LHCN-M2 (cell line): Measurements from ENCODE around the gene CNNM3. TPM values are rescaled to one million over a fixed set of nuclear protein-coding genes. Genes with fewer than 3 reads are reported as not detected.
"Not testable (repeated sequence)": the region's sequence is repeated elsewhere in the genome, so short reads cannot be mapped to it uniquely, and the experiment has no call there.

Source experiments
- DNase-seq: peaks from one replicate; pipeline ENCODE4 v3.0.0-alpha.2; 2012; ENCODE audit warnings: low read depth
- polyA plus RNA-seq: library from polyadenylated mRNA; unstranded; fragments of >200 nt; gene quantifications from one replicate; pipeline ENCODE4 v1.2.1, GENCODE V29; 2012; ENCODE audit warnings: missing spikeins
- total RNA-seq: library from RNA; depleted of rRNA; stranded (reverse); fragments of >200 nt; gene quantifications from 2 replicates; pipeline ENCODE4 v1.2.3, GENCODE V29; 2014; rRNA removed

CNNM3 gene
- total RNA-seq: 3.2 and 3.4 TPM in 2 replicates
- 3.7 TPM for polyA plus RNA-seq

DNA sequence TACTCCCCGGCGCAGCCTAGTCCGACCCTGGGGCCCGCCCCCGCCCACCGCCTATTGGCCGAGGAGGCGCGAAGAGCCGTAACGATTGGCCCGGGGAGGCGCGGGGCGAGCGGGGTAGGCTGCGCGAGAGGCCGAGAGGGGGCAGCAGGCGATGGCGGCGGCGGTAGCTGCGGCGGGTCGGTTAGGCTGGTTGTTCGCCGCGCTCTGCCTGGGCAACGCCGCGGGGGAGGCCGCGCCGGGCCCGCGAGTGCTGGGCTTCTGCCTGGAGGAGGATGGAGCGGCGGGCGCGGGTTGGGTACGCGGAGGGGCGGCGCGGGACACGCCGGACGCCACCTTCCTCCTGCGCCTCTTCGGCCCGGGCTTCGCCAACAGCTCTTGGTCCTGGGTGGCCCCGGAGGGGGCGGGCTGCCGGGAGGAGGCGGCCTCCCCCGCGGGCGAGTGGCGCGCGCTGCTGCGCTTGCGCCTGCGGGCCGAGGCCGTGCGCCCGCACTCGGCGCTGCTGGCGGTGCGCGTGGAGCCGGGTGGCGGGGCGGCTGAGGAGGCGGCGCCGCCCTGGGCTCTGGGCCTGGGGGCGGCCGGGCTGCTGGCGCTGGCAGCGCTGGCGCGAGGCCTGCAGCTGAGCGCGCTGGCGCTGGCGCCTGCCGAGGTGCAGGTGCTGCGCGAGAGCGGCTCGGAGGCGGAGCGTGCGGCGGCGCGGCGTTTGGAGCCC lies at the start of gene CNNM3:
Gene CNNM3 (plus strand): TSS at position 142 of the 709 bp plus-strand sequence. CDS start 10 bp downstream, at position 152.
- DNase-seq: peak; percentile 87

DNA sequence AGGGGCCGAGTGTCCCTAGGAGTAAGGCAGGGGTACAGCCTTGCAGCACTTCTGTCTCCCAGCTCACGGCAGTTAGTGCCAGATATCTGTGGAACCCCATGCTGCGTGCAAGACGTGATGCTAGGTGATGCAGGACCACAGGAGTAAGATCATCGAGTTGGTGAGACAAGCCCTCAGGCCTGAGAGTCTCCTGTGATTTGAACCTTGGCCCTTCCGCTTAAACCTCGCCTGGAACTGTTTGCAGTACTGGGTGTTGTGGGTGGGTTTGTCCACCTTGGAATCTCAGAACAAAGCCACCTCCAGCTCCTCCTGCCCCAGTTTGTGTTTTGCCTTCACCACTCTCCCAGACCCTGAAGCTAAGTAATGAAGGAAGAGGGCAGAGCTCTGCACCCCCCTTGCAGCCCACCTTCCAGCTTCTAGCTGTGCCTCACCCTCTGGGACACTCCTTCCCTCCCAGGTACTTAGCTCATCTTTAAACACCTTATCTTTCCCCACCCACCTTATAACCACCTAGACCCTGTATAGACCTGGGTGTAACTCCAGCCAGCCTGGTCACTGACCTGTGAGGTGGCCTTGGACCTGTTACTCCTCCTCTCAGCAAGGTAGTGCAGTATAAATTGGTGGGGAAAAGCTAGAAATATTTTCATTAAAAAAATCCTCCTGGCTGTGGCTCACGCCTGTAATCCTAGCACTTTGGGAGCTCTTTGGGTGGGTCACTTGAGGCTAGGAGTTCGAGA lies 48.8 kb upstream of the CNNM3 start:
- no peak for DNase-seq

DNA sequence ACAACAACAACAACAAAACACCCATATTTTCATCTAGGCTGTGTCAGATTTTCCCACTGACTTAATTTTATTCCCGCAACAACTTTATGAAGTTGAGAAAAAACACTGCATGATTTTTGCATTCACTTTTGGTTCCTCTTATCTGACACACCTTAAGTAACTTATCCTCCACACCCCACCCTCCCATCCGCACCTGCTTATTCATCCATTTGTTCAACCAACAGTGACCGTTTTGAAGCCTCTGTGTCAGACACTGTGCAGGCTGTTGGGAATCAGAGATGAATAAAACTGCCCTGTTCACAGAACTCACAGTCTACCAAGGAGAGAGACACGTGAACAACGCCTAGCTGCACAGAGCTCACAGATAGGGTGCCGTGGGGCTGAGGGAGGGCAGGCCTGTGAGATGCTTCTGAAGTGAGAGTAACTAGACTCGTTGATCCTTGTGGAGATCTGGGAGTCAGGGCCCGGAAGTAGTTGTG lies 47.9 kb upstream of the CNNM3 start:
- no peak for DNase-seq

DNA sequence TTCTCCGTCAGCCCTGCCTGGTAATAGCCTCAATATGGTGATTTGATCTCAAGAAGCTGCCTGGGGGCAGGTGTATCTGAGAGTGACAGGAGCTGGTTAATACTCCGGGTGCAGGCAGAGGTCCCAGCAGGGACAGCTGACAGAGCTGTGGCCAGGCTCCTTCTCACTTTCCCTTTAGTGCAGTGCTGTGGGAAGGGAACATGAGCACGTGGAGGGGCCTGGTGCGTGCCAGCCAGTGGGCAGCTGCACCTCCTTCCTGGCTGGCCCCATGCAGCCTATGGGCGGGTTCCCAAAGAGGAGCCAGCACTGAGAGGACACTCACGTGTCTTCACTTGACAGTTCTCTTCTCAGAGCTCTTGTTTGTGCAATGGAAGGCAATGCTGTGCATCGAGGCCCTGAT lies 46.3 kb upstream of the CNNM3 start:
- peak; percentile 45 for DNase-seq

DNA sequence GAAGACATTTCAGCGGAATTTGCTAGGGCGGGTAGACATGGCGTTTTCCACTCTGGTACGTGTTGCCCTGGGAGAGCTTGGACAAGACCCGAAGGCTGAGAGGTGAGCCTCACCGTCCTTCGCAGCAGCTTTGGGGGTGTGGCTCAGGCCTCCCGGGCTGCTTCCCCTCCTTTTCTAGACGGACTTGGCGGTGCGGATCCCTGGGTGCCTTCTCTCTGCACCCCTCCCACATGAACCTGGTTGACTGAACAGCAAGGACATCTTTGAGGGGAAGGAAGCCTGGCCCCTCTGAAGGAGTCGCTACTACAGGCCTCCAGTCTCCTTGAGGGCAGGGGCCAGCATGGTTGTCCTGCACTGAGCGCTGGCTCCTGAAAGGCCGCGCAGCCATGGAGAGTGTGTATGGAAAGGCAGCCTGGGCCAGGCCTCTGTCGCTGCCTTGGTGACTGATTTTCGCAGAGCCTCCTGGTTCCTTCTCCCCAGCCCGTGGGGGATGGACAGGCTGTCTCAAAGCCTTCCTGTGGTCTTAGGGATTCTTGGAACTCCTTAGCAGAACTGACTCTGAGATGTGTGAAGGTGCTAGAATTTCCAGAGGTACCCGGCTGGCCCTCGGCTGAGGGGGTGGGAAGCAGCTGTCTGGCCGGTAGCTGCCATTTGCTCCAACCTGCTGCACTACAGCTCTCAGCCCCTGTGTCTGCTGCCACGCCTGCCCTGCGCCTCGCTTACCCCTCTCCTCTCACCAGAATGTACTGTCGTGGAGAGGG lies 45.4 kb upstream of the CNNM3 start:
- no peak for DNase-seq

DNA sequence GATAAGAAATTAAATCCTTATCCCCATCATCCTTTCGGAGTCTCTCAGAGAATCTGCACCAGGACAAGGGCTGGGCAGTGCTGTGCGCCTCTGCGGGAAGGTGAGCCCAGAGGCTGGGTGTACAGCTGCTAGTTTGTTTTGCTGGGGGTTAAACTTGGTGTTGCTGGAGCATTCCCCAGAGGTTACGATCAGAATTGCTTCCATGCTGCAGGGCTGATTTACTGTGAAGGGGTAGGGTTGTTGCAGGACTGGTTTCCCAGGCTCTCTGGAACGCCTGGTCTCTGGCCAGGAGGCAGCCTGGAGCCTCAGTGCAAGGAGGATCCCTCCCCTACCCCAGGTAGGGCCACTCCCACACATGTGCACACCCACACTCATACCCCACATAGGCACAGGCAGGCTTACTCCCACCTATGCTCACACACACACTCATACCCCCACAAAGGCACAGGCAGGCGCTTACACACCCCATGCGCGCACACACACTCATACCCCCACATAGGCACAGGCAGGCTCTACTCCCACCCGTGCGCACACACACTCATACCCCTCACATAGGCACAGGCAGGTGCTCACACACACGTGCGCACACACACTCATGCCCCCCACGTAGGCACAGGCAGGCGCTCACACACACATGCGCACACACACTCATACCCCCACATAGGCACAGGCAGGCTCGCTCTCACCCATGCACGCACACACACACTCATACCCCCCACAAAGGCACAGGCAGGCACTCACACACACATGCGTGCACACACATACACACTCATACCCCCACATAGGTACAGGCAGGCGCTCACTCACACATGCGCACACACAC lies 44.1 kb upstream of the CNNM3 start:
- no peak for DNase-seq

DNA sequence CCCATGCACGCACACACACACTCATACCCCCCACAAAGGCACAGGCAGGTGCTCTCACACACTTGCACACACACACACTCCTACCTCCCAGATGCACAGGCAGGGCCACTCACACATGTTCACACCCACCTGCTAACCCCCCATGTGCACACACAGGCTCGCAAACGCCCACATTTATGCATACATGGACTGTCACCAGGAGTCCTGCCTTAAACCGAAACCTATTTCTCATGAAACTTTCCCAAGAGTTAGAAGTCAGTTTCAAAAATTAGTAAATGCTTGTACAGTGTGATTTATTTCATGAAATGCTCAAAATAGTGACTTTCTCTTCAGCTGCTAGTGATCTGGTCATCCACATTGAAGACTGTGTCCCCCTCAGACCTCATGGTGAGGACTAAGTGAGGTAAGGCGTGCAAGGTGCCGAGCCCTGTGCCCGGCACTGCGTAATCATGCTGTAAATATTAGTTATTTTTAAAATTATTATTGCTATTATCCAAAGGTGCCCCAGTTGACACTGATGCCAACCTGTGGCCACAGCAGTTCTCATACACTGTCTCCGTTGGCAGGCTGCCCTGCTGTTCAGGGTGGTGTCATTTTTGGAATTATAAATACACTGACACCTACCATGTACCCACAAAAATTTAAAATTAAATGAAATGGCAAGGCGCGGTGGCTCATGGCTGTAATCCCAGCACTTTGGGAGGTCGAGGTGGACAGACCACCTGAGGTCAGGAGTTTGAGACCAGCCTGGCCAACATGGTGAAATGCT lies 43.0 kb upstream of the CNNM3 start:
- DNase-seq: no peak

DNA sequence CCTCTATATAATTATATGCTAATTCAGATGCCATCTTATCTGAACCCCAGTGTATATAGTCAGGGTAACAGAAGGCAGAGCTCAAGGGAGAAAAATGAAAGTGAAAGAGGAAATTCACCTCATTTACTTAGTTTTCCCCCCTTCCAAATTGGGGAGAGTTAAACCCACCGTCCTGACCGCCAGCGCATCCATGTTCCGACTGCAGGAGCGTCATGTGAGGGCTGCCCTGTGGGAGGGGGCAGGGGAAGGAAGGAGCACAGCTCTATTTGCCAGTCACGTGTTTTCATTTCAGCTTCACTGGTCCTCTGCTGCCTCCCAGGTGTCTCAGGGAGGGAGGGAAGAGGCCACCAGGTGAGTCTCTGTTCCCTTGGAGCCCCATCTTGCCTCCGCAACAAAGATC lies 42.1 kb upstream of the CNNM3 start:
- no peak for DNase-seq

DNA sequence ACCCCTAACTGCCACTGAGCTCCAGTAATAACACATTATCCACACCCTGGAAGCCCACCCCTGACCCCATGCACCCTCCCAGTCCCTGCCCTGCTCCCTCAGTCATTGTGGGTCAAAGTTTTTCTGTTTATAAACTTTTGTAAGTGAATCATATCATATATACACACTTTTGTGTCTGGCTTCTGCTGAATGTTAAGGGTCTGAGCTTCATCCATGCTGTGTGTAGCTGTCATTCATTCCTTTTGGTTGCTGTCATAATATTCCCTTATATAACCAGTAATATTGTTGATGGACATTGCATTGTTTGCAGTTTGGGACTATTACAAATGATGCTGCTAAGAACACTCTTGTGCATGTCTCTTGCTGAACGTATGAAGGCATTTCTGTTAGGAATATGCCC lies 40.9 kb upstream of the CNNM3 start:
- DNase-seq: no peak

DNA sequence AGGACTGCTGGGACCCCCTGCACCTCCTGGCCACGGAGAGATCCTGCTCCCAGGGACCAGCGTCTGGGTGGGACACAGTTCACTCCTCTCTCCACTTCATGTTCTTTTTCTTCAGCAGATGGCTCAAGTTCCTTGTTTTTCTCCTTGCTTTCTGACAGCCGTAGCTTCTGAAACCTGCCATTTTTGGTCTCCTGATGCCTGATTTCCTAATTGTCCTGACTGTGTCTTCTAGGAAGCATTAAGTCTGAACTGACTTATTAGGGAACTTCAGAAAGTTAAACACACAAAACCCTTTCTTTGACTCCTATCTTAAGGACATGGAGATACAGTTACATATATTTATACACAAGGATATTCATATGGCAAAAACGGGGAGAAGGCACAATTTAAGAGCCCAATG lies 32.7 kb upstream of the CNNM3 start:
- no peak for DNase-seq

DNA sequence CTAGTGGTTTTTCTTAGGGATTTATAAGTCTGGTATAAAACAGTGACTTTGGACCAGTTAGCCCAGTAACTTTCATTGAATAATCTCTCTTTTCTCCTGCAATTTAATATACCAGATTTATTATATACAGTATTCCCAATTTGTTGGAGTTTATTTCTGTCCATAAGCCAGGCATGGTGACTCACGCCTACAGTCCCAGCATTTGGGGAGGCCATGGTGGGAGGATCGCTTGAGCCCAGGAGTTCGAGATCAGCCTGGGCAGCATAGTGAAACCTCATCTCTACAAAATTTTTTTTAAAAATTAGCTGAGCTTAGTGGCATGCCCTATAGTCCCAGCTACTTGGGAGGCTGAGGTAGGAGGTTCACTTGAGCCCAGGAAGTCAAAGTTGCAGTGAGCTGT lies 28.7 kb upstream of the CNNM3 start:
- no peak for DNase-seq

DNA sequence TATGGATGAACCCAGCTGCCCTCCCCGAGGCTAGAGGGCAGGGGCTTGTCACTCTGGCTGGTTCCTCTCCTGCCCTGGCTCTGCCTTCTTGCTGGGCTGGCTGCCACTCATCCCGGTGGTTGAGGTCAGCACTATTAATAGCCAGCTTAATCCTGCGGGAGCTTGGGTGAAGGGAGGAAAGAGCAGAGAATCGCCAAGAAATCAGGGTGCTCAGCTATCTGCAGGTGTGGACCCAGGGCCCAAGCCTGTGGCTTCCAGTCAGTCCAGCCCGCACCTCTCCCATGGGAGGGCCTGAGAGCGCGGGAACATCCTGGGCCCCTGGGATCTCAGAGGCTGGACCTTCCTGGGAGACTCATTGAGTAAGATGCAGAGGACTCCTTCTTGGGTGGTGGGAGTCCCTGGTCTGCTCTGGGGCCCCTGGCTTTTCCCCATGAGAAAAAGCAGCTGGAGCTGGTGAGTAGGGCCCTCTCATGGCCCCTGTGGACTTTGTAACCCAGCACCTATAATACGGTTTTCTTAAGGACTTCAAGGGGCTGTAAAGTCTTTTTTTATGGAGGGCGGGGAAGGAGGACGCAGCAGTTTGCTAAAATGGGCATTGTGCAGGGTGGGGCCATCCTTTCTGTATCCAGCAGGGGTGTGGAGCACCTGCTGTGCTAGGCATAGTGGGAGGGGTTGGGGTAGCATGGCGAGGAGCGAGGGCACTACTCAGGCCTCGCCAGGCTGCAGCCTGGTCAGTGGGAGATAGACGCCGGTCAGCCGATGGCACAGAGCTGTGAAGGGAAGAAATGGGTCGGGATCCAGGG lies 27.4 kb upstream of the CNNM3 start:
- peak; percentile 46 for DNase-seq

DNA sequence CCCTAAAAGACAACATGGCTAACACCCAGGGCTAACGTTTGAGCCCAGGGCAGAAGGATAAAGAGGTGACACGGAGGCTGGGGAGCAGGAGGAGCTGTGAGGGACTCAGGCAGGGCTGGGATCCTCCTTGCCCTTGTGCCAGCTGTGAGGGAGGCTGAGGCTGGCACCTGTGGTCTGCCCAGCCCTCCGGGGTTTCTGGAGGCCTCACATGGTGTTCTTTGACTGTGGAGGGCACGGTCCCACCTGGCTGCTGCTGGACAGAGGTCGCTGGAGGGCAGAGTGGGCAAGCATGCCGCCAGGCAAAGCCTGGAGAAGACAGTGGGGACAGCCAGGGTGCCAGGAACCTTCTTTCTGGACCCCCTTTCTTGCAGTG lies 26.8 kb upstream of the CNNM3 start:
- no peak for DNase-seq

DNA sequence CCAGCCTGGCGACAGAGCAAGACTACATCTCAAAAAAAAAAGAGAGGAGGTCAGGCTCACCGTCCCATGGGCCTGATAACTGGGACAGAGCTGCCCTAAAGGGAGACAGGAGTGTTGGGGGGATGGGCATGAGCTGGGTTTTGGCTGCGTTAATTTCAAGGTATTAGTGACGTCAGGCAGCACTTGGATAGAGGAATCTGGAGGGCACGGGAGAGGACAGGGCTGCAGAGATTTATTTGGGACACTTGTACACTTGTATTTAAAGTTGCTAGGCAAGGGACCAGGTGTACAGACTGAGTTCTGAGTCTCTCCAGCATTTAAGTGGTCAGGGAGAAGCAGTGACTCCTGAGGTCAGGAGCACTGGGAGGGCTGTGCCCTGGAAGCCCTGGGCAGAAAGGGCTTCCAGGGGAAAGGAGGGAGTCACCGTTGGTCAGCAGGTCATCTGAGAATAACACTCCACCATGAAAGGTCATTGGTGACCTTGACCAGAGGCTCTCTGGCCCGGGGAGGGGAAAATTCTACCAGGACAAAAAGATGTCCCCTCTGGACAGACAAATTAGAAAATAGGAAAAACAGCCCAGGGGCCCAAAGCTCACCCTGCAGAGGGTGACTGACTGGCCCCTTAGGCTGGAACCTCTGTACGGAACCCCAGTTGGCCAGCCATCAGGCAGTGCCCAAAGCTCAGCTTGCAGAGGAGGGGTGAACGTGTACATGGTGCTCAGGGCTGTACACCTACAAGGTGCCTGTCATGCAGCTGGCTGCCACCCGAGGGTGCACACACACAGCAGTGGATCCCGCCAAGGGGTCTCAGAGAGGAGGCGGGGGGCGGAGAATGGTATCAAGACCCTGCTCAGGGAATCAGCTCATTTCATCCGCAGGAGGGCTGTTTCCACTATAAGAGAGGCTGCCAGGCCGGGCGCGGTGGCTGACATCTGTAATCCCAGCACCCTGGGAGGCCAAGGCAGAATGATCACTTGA lies 23.0 kb upstream of the CNNM3 start:
- DNase-seq: no peak

DNA sequence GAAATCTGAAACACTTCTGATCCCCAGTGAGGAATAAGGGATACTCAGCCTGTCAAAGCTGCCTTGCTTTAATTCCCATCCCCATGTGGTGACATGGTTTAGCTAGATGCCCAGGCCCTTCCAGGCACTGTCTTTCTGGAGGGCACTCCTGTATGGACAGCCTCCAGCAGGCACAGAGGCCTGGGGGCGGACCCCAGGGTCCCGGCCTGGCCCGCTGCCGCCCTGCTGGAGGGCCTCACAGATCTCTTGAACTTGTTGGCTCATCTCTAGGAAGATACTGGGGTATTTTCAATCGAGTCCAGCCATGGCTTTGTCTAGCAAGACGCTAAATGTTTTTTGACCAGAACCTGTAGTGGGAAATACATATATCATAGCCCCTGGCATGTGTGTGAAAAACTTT lies 21.0 kb upstream of the CNNM3 start:
- no peak for DNase-seq

DNA sequence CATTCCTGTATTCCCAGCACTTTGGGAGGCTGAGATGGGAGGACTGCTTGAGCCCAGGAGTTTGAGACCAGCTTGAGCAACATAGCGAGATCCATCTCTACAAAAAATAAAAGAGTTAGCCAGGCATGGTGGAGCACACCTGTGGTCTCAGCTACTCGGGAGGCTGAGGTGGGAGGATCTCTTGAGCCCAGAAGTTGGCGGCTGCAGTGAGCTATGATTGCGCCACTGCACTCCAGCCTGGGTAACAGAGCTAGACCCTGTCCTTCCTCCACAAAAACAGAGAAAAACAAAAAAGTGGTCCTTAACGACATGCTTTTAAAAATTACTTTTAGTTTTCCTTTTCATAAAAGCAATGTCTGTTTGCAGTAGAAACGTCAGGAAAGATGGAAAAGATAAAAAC lies 19.6 kb upstream of the CNNM3 start:
- not testable (repeated sequence) for DNase-seq

DNA sequence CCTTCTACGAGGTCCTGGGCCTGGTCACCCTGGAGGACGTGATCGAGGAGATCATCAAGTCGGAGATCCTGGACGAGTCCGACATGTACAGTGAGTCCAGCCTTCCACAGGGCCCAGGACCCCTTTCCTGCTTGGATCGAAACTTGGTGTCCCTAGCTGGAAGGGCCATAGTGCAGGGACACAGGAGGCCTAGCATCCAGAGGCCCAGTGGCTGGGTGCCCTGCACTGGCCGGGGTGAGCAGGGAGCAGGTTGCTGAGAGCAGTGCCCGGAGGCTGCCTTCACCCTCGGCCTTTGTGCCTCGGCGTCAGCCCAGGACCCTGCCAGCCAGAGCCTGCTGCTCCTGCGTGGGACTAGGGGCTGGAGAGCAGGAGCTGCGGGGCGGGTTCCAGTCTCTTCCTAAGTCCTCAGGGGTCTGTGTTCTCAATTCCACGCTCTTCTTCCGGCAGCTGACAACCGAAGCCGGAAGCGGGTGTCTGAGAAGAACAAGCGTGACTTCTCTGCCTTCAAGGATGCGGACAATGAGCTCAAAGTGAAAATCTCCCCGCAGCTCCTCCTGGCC lies 18.9 kb upstream of the CNNM3 start:
- no peak for DNase-seq
